KMS-11 (cell line): ENCODE results near the gene PEX14.

Experiments
- H2AFZ ChIP-seq: fragments of 200-600 bp; sonication (generic); 2 replicates; pipeline ENCODE4 v1.6.1; 2016; ENCODE audit warnings: antibody characterized with exemption, mixed run types, low read depth
- H3K27ac ChIP-seq: fragments of 200-600 bp; sonication (generic); 2 replicates; pipeline ENCODE4 v1.6.1; 2016; ENCODE audit warnings: mild to moderate bottlenecking, mixed run types
- H3K27me3 ChIP-seq: fragments of 200-600 bp; sonication (generic); 2 replicates; pipeline ENCODE4 v1.6.1; 2017; ENCODE audit warnings: mild to moderate bottlenecking, low read depth, mixed run types, moderate library complexity; ENCODE audit not compliant: insufficient read depth
- H3K36me3 ChIP-seq: fragments of 200-600 bp; sonication (generic); 2 replicates; pipeline ENCODE4 v1.6.1; 2017; ENCODE audit warnings: mild to moderate bottlenecking, mixed run types; ENCODE audit not compliant: insufficient read depth
- H3K4me1 ChIP-seq: fragments of 200-600 bp; sonication (generic); 2 replicates; pipeline ENCODE4 v1.6.1; 2016; ENCODE audit warnings: mild to moderate bottlenecking, low read depth, mixed run types; ENCODE audit not compliant: poor library complexity, severe bottlenecking
- H3K4me2 ChIP-seq: fragments of 200-600 bp; sonication (generic); 2 replicates; pipeline ENCODE4 v1.7.0; 2016; ENCODE audit warnings: mild to moderate bottlenecking, mixed run types
- H3K4me3 ChIP-seq: fragments of 200-600 bp; sonication (generic); IDR thresholded peaks from 2 replicates; pipeline ENCODE4 v1.6.1; 2017; ENCODE audit warnings: low read depth, low read length, mixed read lengths; ENCODE audit not compliant: insufficient read depth
- H3K79me2 ChIP-seq: fragments of 200-600 bp; sonication (generic); 2 replicates; pipeline ENCODE4 v1.6.1; 2016; ENCODE audit warnings: low read depth, mixed run types; ENCODE audit not compliant: insufficient read depth
- H3K9ac ChIP-seq: fragments of 200-600 bp; sonication (generic); 2 replicates; pipeline ENCODE4 v1.6.1; 2016; ENCODE audit warnings: mild to moderate bottlenecking, mixed run types
- H4K20me1 ChIP-seq: fragments of 200-600 bp; sonication (generic); 2 replicates; pipeline ENCODE4 v1.6.1; 2016; ENCODE audit warnings: mild to moderate bottlenecking, mixed run types; ENCODE audit not compliant: insufficient read depth
- TF ChIP-seq, protein P1 (sequence below): fragments of 200-600 bp; sonication (generic); conservative IDR thresholded peaks from 2 replicates; pipeline ENCODE4 v1.6.1; 2017; ENCODE audit warnings: low read depth, mild to moderate bottlenecking, antibody characterized with exemption, low read length, moderate library complexity, mixed read lengths

PEX14 gene

DNA sequence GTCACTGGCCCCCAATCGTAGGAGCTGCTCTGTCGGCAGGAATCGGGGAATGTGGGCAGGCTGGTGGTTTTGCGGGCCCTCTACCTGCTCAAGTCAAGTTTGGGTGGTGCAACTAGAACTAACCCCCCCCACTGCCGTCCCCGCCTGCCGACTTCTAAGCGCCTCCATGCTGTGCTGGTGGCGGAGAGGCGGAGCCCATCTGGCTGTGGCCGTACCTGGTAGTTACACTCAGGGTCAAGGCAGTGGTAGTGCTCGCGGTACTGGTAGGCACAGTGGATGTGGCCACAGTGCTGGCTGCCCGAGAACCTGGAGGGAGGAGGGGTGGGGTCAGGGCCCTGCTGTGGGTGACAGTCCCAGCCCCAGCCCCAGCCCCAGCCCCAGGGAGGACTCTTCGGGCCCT lies 181.7 kb downstream of the PEX14 start:
- TF ChIP-seq, protein P1, sequence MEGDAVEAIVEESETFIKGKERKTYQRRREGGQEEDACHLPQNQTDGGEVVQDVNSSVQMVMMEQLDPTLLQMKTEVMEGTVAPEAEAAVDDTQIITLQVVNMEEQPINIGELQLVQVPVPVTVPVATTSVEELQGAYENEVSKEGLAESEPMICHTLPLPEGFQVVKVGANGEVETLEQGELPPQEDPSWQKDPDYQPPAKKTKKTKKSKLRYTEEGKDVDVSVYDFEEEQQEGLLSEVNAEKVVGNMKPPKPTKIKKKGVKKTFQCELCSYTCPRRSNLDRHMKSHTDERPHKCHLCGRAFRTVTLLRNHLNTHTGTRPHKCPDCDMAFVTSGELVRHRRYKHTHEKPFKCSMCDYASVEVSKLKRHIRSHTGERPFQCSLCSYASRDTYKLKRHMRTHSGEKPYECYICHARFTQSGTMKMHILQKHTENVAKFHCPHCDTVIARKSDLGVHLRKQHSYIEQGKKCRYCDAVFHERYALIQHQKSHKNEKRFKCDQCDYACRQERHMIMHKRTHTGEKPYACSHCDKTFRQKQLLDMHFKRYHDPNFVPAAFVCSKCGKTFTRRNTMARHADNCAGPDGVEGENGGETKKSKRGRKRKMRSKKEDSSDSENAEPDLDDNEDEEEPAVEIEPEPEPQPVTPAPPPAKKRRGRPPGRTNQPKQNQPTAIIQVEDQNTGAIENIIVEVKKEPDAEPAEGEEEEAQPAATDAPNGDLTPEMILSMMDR = no peak
- Histone ChIP-seq H3K4me1 (no peaks in the 10 kb centered on the region), H3K27me3 (peaks cover 78% of the 10 kb centered on the region), H3K36me3 (no peaks in the 10 kb centered on the region), H2AFZ (no peak overlapping the region), H4K20me1 (no peaks in the 10 kb centered on the region), H3K79me2 (no peaks in the 10 kb centered on the region), H3K4me3 (no peak overlapping the region), H3K27ac (no peak overlapping the region), H3K9ac (no peak overlapping the region), H3K4me2 (no peak overlapping the region)

DNA sequence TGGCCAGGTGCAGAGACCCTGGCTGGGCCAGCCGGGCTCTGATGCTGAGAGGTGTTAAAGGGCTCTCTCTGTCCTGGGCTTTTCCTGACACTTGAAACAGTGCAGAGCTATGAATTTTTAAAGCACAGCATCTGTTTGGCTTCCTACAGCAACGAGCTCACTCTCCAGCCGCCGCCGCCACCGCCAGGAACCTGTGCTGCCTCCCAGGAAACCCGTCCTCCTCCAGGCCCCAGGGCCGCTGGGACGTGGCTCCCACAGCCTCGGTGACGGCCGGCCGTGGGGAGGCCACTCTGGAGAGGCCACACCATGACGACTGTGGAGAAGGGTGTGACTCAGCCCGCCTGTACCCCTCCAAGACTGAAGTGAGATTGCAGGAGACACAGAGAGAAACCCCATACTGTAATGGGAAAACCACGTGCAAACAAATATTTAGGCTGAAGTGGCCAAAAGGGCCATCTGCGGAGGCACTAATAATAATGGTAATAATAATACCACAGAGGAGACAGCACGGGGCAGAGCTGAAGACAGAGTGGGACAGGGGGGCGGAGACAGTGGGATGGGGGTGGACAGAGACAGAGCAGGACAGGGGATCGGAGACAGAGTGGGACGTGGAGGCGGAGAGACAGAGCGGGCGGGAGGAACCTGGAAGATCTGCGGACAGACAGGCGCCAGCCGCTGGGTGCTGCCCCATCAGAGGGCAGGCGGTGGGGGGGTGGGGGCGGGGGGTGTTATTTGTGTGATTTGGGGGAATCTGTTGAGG lies 182.5 kb downstream of the PEX14 start:
- TF ChIP-seq, protein P1 = no peak
- Histone ChIP-seq H3K27ac (no peak overlapping the region), H4K20me1 (no peaks in the 10 kb centered on the region), H3K79me2 (no peaks in the 10 kb centered on the region), H2AFZ (no peak overlapping the region), H3K9ac (no peak overlapping the region), H3K4me3 (no peak overlapping the region), H3K4me2 (no peak overlapping the region), H3K27me3 (peaks cover 77% of the 10 kb centered on the region), H3K36me3 (no peaks in the 10 kb centered on the region), H3K4me1 (no peaks in the 10 kb centered on the region)

DNA sequence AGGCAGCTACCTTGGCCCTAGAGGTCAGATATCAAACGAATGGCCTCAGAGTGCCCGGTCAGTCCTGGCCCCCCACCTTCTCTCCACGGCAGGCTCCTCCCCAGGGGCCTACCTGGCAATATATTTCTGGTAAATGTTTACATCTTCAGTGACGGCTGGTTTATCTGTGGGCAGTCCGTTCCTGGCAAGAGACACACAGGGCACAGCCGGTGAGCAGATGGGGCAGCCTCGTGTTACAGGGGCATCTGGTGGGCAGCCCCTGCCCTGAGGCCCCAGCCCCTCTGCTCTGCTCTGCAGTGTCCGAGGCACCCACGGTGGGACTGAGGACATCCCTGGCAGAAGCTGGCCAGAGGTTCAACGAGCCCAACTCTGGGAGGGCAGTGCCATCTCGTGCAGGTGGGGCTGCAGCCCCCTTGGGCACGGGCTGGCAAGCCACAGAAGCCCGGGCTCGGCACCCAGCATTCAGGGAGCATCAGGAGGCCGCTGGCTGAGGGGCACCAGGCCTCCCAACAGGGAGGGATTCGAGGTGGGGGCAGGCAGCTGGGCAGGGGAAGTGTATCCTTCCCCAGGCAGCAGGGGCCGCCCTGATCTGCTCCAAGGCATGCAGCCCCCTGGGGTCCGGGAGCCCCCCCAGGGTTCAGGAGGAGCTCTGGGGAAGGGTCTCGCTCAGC lies 183.8 kb downstream of the PEX14 start:
- H4K20me1 ChIP-seq = no peaks in the 10 kb centered on the region; the same call in 1 of the 2 replicates

DNA sequence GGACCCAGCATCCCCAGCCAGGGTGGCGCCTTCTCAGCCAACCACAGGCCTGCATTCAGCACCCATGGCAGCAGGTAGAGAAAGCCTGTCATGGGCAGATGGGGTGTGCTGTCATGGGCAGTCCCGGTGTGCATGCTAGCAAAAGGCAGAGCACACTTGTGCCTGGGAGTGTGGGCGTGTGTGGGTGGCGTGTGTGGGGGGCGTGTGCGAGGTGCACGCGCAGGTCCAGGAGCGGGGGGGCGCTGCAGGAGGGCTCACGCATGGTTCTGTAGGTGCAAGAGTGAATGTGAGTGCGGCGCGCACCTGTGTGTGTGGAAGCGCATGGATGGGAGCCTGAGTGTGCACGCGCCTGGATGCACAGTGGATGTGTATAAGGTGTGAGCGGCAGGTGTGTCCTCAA lies 184.5 kb downstream of the PEX14 start:
- Histone ChIP-seq H3K79me2 (no peaks in the 10 kb centered on the region), H3K4me2 (no peak overlapping the region), H3K36me3 (no peaks in the 10 kb centered on the region), H3K4me1 (no peaks in the 10 kb centered on the region), H3K27ac (no peak overlapping the region), H3K27me3 (peaks cover 76% of the 10 kb centered on the region), H2AFZ (no peak overlapping the region), H3K9ac (no peak overlapping the region), H3K4me3 (no peak overlapping the region), H4K20me1 (no peaks in the 10 kb centered on the region; the same call in 1 of the 2 replicates)
- TF ChIP-seq, protein P1 = no peak

More for the DNA sequence above, 183.8 kb downstream of the PEX14 start:
- no peaks in the 10 kb centered on the region for H3K79me2 ChIP-seq
- H2AFZ ChIP-seq = no peak overlapping the region
- no peak overlapping the region for H3K27ac ChIP-seq
- no peak overlapping the region for H3K4me2 ChIP-seq
- TF ChIP-seq, protein P1 = no peak
- no peak overlapping the region for H3K4me3 ChIP-seq
- H3K36me3 ChIP-seq = no peaks in the 10 kb centered on the region
- peaks cover 77% of the 10 kb centered on the region for H3K27me3 ChIP-seq
- no peak overlapping the region for H3K9ac ChIP-seq
- H3K4me1 ChIP-seq = no peaks in the 10 kb centered on the region
